ENCODE results near the gene PERM1. TPM values are rescaled to one million over a fixed set of nuclear protein-coding genes. Genes with fewer than 3 reads are reported as not detected.
"Not testable (repeated sequence)": the region's sequence is repeated elsewhere in the genome, so short reads cannot be mapped to it uniquely, and the experiment has no call there.

Gene PERM1
- not detected for total RNA-seq
- long read RNA-seq, result 0 reads

- DNase-seq (ENCODE audit: low spot score), result no peak
Observed at GRCh38 chr1:981955-982558, at the start of gene PERM1. Gene PERM1, minus strand, starts transcription at chr1:982093. Its CDS starts 1,064 bp downstream, at chr1:981029.

GRCh38 chr1:1030867-1031658, 49.2 kb upstream of the PERM1 start:
- not testable (repeated sequence) for DNase-seq (ENCODE audit: low spot score)

- DNase-seq (ENCODE audit: low spot score), result no peak
Observed at GRCh38 chr1:1027791-1028190, 45.9 kb upstream of the PERM1 start.

- DNase-seq (ENCODE audit: low spot score), result no peak
Observed at GRCh38 chr1:1026599-1027413, 44.9 kb upstream of the PERM1 start.

GRCh38 chr1:1025730-1026129, 43.8 kb upstream of the PERM1 start:
- no peak for DNase-seq (ENCODE audit: low spot score)

GRCh38 chr1:1024771-1025699, 43.1 kb upstream of the PERM1 start:
- no peak for DNase-seq (ENCODE audit: low spot score)

GRCh38 chr1:1024149-1024770, 42.4 kb upstream of the PERM1 start:
- DNase-seq (ENCODE audit: low spot score), result no peak

- DNase-seq (ENCODE audit: low spot score), result no peak
Observed at GRCh38 chr1:1023700-1024099, 41.8 kb upstream of the PERM1 start.

- no peak for DNase-seq (ENCODE audit: low spot score)
Observed at GRCh38 chr1:1022302-1023009, 40.6 kb upstream of the PERM1 start.

GRCh38 chr1:1021920-1022259, 40.0 kb upstream of the PERM1 start:
- no peak for DNase-seq (ENCODE audit: low spot score)

- DNase-seq (ENCODE audit: low spot score), result no peak
Observed at GRCh38 chr1:1021010-1021919, 39.4 kb upstream of the PERM1 start.

- no peak for DNase-seq (ENCODE audit: low spot score)
Observed at GRCh38 chr1:1020415-1021009, 38.6 kb upstream of the PERM1 start.

- DNase-seq (ENCODE audit: low spot score), result no peak
Observed at GRCh38 chr1:1020000-1020404, 38.1 kb upstream of the PERM1 start, which contains the start of gene AGRN. Gene AGRN, plus strand, starts transcription at chr1:1020120. Its CDS starts 53 bp downstream, at chr1:1020173.

GRCh38 chr1:1019122-1019999, 37.5 kb upstream of the PERM1 start:
- DNase-seq (ENCODE audit: low spot score), result peak; percentile 95

- DNase-seq (ENCODE audit: low spot score), result not testable (repeated sequence)
Observed at GRCh38 chr1:1018321-1018685, 36.4 kb upstream of the PERM1 start.

- DNase-seq (ENCODE audit: low spot score), result not testable (repeated sequence)
Observed at GRCh38 chr1:1017397-1018320, 35.8 kb upstream of the PERM1 start.
